Measurements from ENCODE around the gene ATF4.
A peak's percentile ranks its signal among the peaks of the same experiment; 100 is the strongest.

ATF4 gene

GRCh38 chr22:39492186-39492585 is 28.2 kb upstream of the ATF4 start:
- CTCF ChIA-PET, result interaction anchor here (2.2 to 11.5 kb wide), 5 partner anchors 15 to 44 kb away, joined by 4 to 166 read pairs (median 46); no protein-coding TSS in a partner anchor
- no peak for DNase-seq (ENCODE audit: extremely low spot score)
- TF ChIP-seq, protein P1, sequence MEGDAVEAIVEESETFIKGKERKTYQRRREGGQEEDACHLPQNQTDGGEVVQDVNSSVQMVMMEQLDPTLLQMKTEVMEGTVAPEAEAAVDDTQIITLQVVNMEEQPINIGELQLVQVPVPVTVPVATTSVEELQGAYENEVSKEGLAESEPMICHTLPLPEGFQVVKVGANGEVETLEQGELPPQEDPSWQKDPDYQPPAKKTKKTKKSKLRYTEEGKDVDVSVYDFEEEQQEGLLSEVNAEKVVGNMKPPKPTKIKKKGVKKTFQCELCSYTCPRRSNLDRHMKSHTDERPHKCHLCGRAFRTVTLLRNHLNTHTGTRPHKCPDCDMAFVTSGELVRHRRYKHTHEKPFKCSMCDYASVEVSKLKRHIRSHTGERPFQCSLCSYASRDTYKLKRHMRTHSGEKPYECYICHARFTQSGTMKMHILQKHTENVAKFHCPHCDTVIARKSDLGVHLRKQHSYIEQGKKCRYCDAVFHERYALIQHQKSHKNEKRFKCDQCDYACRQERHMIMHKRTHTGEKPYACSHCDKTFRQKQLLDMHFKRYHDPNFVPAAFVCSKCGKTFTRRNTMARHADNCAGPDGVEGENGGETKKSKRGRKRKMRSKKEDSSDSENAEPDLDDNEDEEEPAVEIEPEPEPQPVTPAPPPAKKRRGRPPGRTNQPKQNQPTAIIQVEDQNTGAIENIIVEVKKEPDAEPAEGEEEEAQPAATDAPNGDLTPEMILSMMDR (IDR thresholded peaks at IDR 0.05; ENCODE audit: control extremely low read depth, extremely low read depth, low read depth, missing control alignments), result no peak
- POLR2A ChIA-PET, result interaction anchor here (0.6 kb wide), 1 partner anchor 30 kb away, joined by 3 read pairs; no protein-coding TSS in a partner anchor

DNA sequence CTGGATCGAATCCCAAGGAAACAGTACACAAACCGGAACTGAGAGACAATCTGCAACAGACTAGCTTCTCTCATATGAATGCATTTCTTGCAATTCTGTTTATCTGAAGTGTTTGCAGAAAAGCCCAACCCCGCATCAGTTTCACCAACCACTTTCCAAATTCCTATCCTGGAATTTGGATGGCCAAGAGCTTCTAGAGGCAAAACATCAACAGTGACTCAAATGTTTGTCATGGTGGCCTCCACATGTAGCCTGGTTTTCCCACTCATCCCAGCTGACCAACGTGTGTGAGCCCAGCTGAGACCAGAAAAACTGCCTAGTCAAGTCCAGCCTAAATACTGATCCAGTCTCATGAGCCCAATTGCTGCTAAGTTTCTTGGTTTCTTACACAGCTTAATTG is 26.6 kb upstream of the ATF4 start:
- TF ChIP-seq, protein P1 (IDR thresholded peaks at IDR 0.05; ENCODE audit: control extremely low read depth, extremely low read depth, low read depth, missing control alignments), result no peak
- no peak for DNase-seq (ENCODE audit: extremely low spot score)
- ChIA-PET CTCF (interaction anchor here (0.8 to 11.5 kb wide), 20 partner anchors 8 to 546 kb away, joined by 3 to 166 read pairs (median 6); partner anchors contain the start of genes ATF4 and MIEF1), POLR2A (interaction anchor here (1.4 kb wide), 1 partner anchor 29 kb away, joined by 4 read pairs; no protein-coding TSS in a partner anchor)

GRCh38 chr22:39494471-39495120 is 25.8 kb upstream of the ATF4 start:
- TF ChIP-seq, protein P1 (IDR thresholded peaks at IDR 0.05; ENCODE audit: control extremely low read depth, extremely low read depth, low read depth, missing control alignments), result no peak
- ChIA-PET CTCF (interaction anchor here (0.8 to 11.5 kb wide), 16 partner anchors 7 to 542 kb away, joined by 3 to 166 read pairs (median 6); partner anchors contain the start of genes ATF4 and MIEF1), POLR2A (interaction anchor here (1.4 kb wide), 1 partner anchor 28 kb away, joined by 4 read pairs; no protein-coding TSS in a partner anchor)
- DNase-seq (ENCODE audit: extremely low spot score), result no peak

DNA sequence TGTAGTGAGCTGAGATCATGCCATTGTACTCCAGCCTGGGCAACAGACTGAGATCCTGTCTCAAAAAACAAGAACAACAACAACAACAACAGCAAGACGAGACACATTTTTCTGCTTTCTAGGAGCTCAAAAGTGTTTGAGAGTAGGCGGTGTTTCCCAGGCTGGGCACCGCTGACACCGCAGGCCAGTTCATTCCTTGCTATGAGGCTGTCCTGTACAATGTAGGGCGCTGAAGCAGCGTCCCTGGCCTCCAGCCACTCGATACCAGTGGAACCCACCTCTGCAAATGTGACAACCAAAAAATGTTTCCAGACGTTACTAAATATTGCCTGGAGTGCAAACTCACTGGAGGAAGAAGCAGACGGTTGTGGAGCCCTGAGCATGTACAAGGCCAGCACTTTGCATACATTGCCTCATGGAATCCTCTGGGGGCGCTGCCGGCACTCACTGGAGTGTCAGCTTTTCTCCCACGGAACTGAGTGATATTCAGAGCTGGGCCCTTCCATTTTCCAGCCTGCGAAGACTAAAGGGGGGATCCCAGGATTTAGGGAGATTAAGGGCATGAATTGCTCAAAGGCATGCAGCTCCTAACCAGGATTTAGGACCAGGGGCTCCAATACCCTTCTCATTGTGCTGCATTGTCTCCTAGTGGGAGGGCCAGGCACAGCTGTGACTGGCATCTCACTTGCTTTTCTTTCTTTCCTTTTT is 24.1 kb upstream of the ATF4 start:
- TF ChIP-seq, protein P1 (IDR thresholded peaks at IDR 0.05; ENCODE audit: control extremely low read depth, extremely low read depth, low read depth, missing control alignments), result peak; percentile 71
- ChIA-PET CTCF (interaction anchor here (0.7 to 11.5 kb wide), 31 partner anchors 9 to 544 kb away, joined by 3 to 166 read pairs (median 5); partner anchors contain the start of genes ATF4, RPL3 and RPS19BP1), POLR2A (interaction anchor here (0.7 to 1.4 kb wide), 5 partner anchors 21 to 187 kb away, joined by 3 to 7 read pairs (median 3); partner anchors contain the start of gene ATF4)
- DNase-seq (ENCODE audit: extremely low spot score), result peak; percentile 59

DNA sequence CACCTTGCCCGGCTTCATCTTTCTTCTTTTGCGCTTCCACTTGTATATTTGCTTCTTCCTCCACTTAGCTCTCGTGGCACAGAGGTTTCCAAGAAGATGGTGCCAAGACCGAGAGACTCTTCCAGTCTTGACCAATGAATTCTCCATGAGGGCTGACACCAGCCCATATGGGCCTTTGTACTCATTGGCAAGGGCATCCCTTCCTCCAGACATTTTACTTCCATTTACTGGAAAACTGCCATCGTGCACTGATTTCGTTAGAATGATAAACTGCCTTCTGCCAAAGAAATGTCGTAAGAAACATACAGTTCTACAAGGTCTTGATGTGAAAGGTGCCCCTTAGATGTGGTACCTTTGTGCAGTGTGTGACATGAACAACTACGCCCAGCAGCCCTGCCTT is 22.9 kb upstream of the ATF4 start:
- TF ChIP-seq, protein P1 (IDR thresholded peaks at IDR 0.05; ENCODE audit: control extremely low read depth, extremely low read depth, low read depth, missing control alignments), result no peak
- DNase-seq (ENCODE audit: extremely low spot score), result no peak
- ChIA-PET CTCF (interaction anchor here (1.5 to 11.5 kb wide), 5 partner anchors 8 to 36 kb away, joined by 6 to 166 read pairs (median 17); partner anchors contain the start of gene RPS19BP1), POLR2A (interaction anchor here (1.4 kb wide), 1 partner anchor 25 kb away, joined by 7 read pairs; no protein-coding TSS in a partner anchor)

DNA sequence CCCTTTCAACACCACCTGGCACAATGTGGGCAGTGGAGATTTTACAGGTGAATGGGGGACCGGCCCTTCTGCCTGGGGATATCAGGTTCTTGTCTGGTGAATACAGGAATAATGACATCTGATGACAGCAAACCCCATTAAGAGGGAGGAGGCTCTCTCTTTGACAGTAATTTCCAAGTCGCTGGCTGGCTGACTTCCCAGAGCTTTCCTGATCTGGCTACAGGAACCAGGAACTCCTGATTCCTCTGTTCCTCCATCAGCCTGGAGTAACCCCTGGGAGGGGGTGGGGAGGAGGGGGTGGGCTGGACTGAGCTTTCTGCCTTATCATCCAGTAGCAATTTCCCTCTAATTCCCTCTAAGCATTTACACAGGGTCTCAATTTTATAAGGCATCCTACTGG is 22.0 kb upstream of the ATF4 start:
- POLR2A ChIA-PET, result no interaction called here
- TF ChIP-seq, protein P1 (IDR thresholded peaks at IDR 0.05; ENCODE audit: control extremely low read depth, extremely low read depth, low read depth, missing control alignments), result no peak
- CTCF ChIA-PET, result interaction anchor here (4.7 to 11.5 kb wide), 2 partner anchors 14 to 31 kb away, joined by 82 to 166 read pairs; partner anchors contain the start of gene RPS19BP1
- DNase-seq (ENCODE audit: extremely low spot score), result no peak
